ENCODE results near the gene KCNJ12. TPM values are rescaled to one million over a fixed set of nuclear protein-coding genes. Genes with fewer than 3 reads are reported as not detected.

The KCNJ12 gene
- total RNA-seq, 1 experiment from 2014 or later: 2.3 TPM

GRCh38 chr17:21356537-21357127 is 19.5 kb upstream of the KCNJ12 start (continued):
- TF ChIP-seq CREM (CRISPR knock-in tag; IDR thresholded peaks at IDR 0.05) (no peak), RELA (CRISPR knock-in tag; IDR thresholded peaks at IDR 0.05; ENCODE audit: borderline replicate concordance) (no peak), FOXK1 (CRISPR knock-in tag; IDR thresholded peaks at IDR 0.05) (no peak)

- no peak overlapping the region for H3K4me3 Mint-ChIP-seq
- H3K36me3 Mint-ChIP-seq: no peaks in the 10 kb centered on the region
- peaks cover 5% of the 10 kb centered on the region for H3K9me3 Mint-ChIP-seq
- TF ChIP-seq RELA (CRISPR knock-in tag; IDR thresholded peaks at IDR 0.05; ENCODE audit: borderline replicate concordance) (no peak), IRF2 (CRISPR knock-in tag; IDR thresholded peaks at IDR 0.05; ENCODE audit: borderline replicate concordance, low read depth) (no peak)
- ATAC-seq (no peak), DNase-seq (ENCODE audit: low spot score) (no peak)
- no peaks in the 10 kb centered on the region; the same call in 1 of the 2 replicates for H3K27me3 Mint-ChIP-seq (ENCODE audit: low read depth)
- H3K27ac Mint-ChIP-seq: no peak overlapping the region
- H3K4me1 Mint-ChIP-seq: peaks cover 15% of the 10 kb centered on the region
- POLR2A ChIA-PET: interaction anchor here (0.5 kb wide), 1 partner anchor 18 kb away, joined by 4 read pairs; no protein-coding TSS in a partner anchor
- CTCF ChIA-PET: interaction anchor here (1.4 to 2.0 kb wide), 3 partner anchors 19 to 229 kb away, joined by 4 to 5 read pairs (median 5); partner anchors contain the start of gene KCNJ12
These were observed 18.9 kb upstream of the KCNJ12 start for GRCh38 chr17:21357281-21357680.

- H3K4me1 Mint-ChIP-seq: peaks cover 15% of the 10 kb centered on the region
- no peak overlapping the region for H3K4me3 Mint-ChIP-seq
- ChIA-PET POLR2A (interaction anchor here (0.5 kb wide), 1 partner anchor 18 kb away, joined by 4 read pairs; no protein-coding TSS in a partner anchor), CTCF (interaction anchor here (1.4 to 2.0 kb wide), 3 partner anchors 19 to 229 kb away, joined by 4 to 5 read pairs (median 5); partner anchors contain the start of gene KCNJ12)
- H3K27me3 Mint-ChIP-seq (ENCODE audit: low read depth): no peaks in the 10 kb centered on the region; the same call in 1 of the 2 replicates
- no peak overlapping the region for H3K27ac Mint-ChIP-seq
- DNase-seq (ENCODE audit: low spot score) (no peak), ATAC-seq (no peak)
- no peaks in the 10 kb centered on the region for H3K36me3 Mint-ChIP-seq
- TF ChIP-seq SMAD3 (CRISPR knock-in tag; IDR thresholded peaks at IDR 0.05; ENCODE audit: borderline replicate concordance) (no peak), FOXJ3 (CRISPR knock-in tag; IDR thresholded peaks at IDR 0.05; ENCODE audit: borderline replicate concordance) (no peak), ETV6 (CRISPR knock-in tag; IDR thresholded peaks at IDR 0.05) (no peak), FOXK1 (CRISPR knock-in tag; IDR thresholded peaks at IDR 0.05) (no peak), AR (CRISPR knock-in tag; IDR thresholded peaks at IDR 0.05) (no peak), PRRX2 (CRISPR knock-in tag; IDR thresholded peaks at IDR 0.05) (no peak), E2F4 (CRISPR knock-in tag; IDR thresholded peaks at IDR 0.05; ENCODE audit: borderline replicate concordance, low read depth) (no peak), OVOL2 (CRISPR knock-in tag; IDR thresholded peaks at IDR 0.05; ENCODE audit: borderline replicate concordance) (no peak), E2F5 (CRISPR knock-in tag; IDR thresholded peaks at IDR 0.05) (no peak), GTF2I (CRISPR knock-in tag; conservative IDR thresholded peaks at IDR 0.05) (no peak)
- peaks cover 5% of the 10 kb centered on the region for H3K9me3 Mint-ChIP-seq
These were observed 18.2 kb upstream of the KCNJ12 start for GRCh38 chr17:21357696-21358656.
